T1000 (cell line): ENCODE data around the gene FAM181A.

Experiments used
- DNase-seq: peaks from one replicate; lab custom pipeline; 2025; ENCODE audit warnings: mixed read lengths; lab: John Stamatoyannopoulos, UW

Gene FAM181A

GRCh38 chr14:93962701-93963601, 35.8 kb downstream of the FAM181A start:
- no peak for DNase-seq

GRCh38 chr14:93963692-93964091, 36.5 kb downstream of the FAM181A start:
- DNase-seq: no peak

GRCh38 chr14:93964281-93964680, 37.1 kb downstream of the FAM181A start:
- no peak for DNase-seq

- DNase-seq: no peak
Measured at GRCh38 chr14:93964820-93965286, 37.7 kb downstream of the FAM181A start.

- peak; percentile 59 for DNase-seq
Measured at GRCh38 chr14:93965287-93965821, 38.2 kb downstream of the FAM181A start.

GRCh38 chr14:93965946-93966474, 38.9 kb downstream of the FAM181A start:
- DNase-seq: no peak

- DNase-seq: no peak
Measured at GRCh38 chr14:93967637-93968250, 40.6 kb downstream of the FAM181A start.

- no peak for DNase-seq
Measured at GRCh38 chr14:93969082-93969828, 42.1 kb downstream of the FAM181A start.

- DNase-seq: no peak
Measured at GRCh38 chr14:93970585-93970964, 43.4 kb downstream of the FAM181A start.

GRCh38 chr14:93970965-93971634, 44.0 kb downstream of the FAM181A start:
- no peak for DNase-seq

- DNase-seq: no peak
Measured at GRCh38 chr14:93971635-93972027, 44.5 kb downstream of the FAM181A start.

- no peak for DNase-seq
Measured at GRCh38 chr14:93972618-93973205, 45.6 kb downstream of the FAM181A start.

GRCh38 chr14:93973607-93974006, 46.5 kb downstream of the FAM181A start:
- DNase-seq: no peak

- no peak for DNase-seq
Measured at GRCh38 chr14:93974299-93974698, 47.2 kb downstream of the FAM181A start.

GRCh38 chr14:93974833-93975232, 47.7 kb downstream of the FAM181A start:
- no peak for DNase-seq

- no peak for DNase-seq
Measured at GRCh38 chr14:93975791-93976476, 48.8 kb downstream of the FAM181A start.

- no peak for DNase-seq
Measured at GRCh38 chr14:93976477-93977057, 49.4 kb downstream of the FAM181A start, which contains the start of gene ASB2. ASB2 (minus strand) TSS chr14:93976570; CDS start chr14:93964539, 12,031 bp downstream.

- DNase-seq: no peak
Measured at GRCh38 chr14:93977171-93977570, 50.0 kb downstream of the FAM181A start.

GRCh38 chr14:93977790-93978581, 50.8 kb downstream of the FAM181A start:
- DNase-seq: no peak
